HG02571 (cell line): ENCODE results near the gene DDT.
"Not testable (repeated sequence)": the region's sequence is repeated elsewhere in the genome, so short reads cannot be mapped to it uniquely, and the experiment has no call there.

Source experiments
- ATAC-seq: cut with Tn5 transposase; IDR thresholded peaks from one replicate; pipeline ENCODE4 v1.9.1; 2021; ENCODE audit warnings: mild to moderate bottlenecking, moderate library complexity; ENCODE audit not compliant: unreplicated experiment

Gene DDT

GRCh38 chr22:23993080-23993479, 18.8 kb upstream of the DDT start:
- not testable (repeated sequence) for ATAC-seq

DNA sequence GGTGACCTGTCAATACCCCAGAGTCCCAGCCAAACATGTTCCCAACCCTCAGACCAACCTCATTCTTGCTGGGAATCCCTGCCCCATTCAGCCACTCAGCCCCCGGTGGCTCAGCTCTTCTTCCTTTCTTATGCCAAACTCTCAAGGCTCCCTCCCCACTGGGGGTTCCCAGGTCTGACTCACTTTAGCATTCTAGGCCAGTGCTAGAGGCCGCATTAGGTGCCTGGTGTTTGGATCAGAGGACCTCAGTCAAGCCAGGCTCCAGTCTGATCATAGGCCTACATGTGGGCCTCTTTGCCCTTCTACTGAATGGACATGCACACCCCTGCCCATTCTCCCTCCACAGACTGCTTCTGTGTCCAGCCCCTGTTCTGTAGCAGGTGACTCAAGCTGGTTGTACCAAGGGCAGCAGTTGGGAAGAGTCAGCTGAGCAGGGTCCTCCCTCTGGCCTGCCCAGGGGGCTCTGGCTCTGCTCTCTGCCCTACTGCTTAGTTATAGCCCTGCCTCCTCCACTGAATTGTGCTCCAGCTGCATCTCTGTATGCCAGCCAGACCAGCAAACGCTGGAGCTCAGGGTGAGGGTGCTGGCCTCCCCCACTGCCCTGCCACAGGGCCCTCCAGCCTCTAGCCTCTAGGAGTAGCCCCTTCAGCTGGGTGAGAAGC, 15.5 kb upstream of the DDT start:
- not testable (repeated sequence) for ATAC-seq

GRCh38 chr22:23986538-23987178, 12.4 kb upstream of the DDT start:
- ATAC-seq: not testable (repeated sequence)

DNA sequence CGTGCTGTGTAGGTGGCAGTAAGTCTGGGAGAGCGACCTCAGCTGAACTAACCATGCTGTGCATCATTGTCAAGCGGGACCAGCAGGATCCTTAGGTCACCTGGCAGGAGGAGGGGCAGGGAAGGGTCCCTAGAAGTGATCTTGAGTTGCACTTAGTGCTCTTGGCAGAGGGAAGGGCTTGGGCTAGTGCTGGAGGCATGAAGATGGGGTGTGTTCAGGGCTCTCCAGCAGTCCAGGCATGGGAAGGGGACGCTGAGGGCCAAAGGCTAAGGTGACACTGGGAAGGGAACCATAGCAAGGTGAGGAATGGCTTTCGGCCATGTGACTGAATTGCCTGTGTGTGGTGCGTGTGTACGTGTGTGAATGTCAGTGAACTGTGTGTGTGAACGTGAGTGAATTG, 11.8 kb upstream of the DDT start:
- ATAC-seq: not testable (repeated sequence)

DNA sequence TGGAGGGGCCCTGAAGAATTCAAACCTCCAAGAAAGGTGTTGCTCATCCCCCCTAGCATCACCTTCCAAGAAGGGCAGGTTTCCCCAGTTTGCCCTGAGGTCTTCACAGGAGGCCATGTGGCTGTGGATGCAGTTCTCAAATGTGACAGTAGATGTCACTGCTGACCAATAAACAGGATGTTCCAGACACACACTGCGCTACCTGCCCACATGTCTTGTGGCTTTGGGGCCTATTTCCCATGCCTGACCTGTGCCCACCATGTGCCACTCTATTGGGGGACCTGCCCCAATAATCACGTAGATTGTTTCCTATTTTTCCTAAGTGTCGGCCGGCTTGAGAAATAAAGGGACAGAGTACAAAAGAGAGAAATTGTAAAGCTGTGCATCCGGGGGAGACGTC, 10.2 kb upstream of the DDT start:
- ATAC-seq: no peak

DNA sequence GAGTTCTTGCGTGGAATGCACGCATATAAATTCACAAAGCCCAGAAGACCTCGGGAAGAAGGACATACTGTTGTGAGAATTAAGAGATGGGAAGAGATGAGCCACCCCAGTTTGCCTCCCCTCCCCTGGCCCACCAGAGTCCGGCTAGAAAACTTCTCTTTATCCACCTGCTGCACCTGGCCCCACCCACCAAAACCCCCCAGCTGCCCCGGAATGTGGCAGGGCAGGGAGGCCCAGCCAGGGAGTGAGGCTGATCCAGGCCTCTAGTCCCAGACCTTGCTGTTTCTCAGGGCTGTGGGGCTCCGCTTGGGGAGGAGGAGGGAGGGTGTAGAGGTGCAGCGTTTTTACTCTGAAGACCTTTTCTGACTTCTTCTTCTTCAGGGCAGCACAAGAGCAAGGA, 6.3 kb upstream of the DDT start:
- ATAC-seq: not testable (repeated sequence)

GRCh38 chr22:23979557-23980240, 5.5 kb upstream of the DDT start, which contains the start of gene GSTT2:
Gene GSTT2 (plus strand): TSS chr22:23980134.
- ATAC-seq: not testable (repeated sequence)

- ATAC-seq: not testable (repeated sequence)
Observed at GRCh38 chr22:23977304-23977703, 3.1 kb upstream of the DDT start.

DNA sequence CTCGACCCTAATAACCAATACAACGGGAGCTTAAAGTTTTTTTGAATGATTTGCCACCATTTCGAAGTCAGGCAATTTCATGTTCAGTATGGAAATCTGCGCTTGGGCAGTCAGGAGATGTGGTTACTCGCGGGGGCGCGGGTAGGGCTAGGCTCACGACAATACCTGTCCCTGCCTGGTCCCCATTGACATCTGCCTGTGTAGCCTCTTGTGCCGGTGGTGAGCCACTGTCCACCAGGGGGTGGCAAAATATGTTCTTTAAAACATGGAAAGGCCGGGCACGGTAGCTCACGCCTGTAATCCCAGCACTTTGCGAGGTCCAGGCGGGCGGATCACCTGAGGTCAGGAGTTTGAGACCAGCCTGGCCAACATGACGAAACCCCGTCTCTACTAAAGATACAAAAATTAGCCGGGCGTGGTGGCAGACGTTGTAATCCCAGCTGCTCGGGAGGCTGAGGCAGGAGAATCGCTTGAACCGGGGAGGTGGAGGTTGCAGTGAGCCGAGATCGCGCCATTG, 653 bp upstream of the DDT start:
- ATAC-seq: not testable (repeated sequence)

- not testable (repeated sequence) for ATAC-seq
Observed at GRCh38 chr22:23971927-23972326, 2.3 kb downstream of the DDT start.

GRCh38 chr22:23970816-23971486, 3.3 kb downstream of the DDT start:
- no peak for ATAC-seq

GRCh38 chr22:23970201-23970641, 4.0 kb downstream of the DDT start:
- no peak for ATAC-seq

GRCh38 chr22:23969071-23969470, 5.2 kb downstream of the DDT start:
- no peak for ATAC-seq

- peak; percentile 82 for ATAC-seq
Observed at GRCh38 chr22:23966568-23966967, 7.7 kb downstream of the DDT start, which contains the start of gene DDTL. Gene DDTL (plus strand): TSS chr22:23966888. CDS start chr22:23966915, 27 bp downstream.

DNA sequence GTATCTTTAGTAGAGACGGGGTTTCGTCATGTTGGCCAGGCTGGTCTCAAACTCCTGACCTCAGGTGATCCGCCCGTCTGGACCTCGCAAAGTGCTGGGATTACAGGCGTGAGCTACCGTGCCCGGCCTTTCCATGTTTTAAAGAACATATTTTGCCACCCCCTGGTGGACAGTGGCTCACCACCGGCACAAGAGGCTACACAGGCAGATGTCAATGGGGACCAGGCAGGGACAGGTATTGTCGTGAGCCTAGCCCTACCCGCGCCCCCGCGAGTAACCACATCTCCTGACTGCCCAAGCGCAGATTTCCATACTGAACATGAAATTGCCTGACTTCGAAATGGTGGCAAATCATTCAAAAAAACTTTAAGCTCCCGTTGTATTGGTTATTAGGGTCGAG, 8.1 kb downstream of the DDT start:
- ATAC-seq: not testable (repeated sequence)

GRCh38 chr22:23961084-23961771, 13.0 kb downstream of the DDT start, which contains the start of gene GSTT2B:
Gene GSTT2B (minus strand): TSS chr22:23961195. CDS start chr22:23961131, 64 bp downstream.
- not testable (repeated sequence) for ATAC-seq

GRCh38 chr22:23956301-23956900, 17.8 kb downstream of the DDT start:
- not testable (repeated sequence) for ATAC-seq

DNA sequence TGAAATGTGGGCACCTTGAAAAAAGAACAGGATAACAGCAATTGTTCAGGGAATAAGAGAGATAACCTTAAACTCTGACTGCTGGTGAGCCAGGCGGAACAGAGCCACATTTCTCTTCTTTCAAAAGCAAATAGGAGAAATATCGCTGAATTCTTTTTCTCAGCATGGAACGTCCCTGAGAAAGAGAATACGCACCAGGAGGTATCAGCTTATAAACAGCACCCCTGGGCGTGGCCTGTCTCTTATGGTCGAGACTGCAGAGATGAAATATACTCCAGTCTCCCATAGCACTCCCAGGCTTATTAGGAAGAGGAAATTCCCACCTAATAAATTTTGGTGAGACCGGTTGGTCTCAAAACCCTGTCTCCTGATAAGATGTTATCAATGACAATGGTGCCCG, 18.4 kb downstream of the DDT start:
- not testable (repeated sequence) for ATAC-seq

GRCh38 chr22:23954991-23955305, 19.3 kb downstream of the DDT start:
- ATAC-seq: not testable (repeated sequence)
